HCT116 (cell line): ENCODE measurements around the gene MCF2L2. TPM values are rescaled to one million over a fixed set of nuclear protein-coding genes. Genes with fewer than 3 reads are reported as not detected.

Source experiments
- ATAC-seq: fragments of 200-7000 bp; cut with Tn5 transposase; 2 replicates; pipeline ENCODE4 v1.9.1; 2020; ENCODE audit warnings: mild to moderate bottlenecking, moderate library complexity
- BruUV-seq: library from RNA; stranded (reverse); fragments of 400-500 nt; replicated peaks from 2 replicates; lab custom pipeline; 2021; lab: Mats Ljungman, UMichigan
- CTCF ChIA-PET: fragments of 300-600 bp; sonication (Branson Sonifier 250); formaldehyde crosslinking; loops from one replicate; lab custom pipeline; 2021; ENCODE audit warnings: antibody characterized with exemption; lab: Charles Lee
- POLR2A ChIA-PET: fragments of 300-600, 350-600 bp; sonication (Branson Sonifier 250); formaldehyde crosslinking; loops from one replicate; lab custom pipeline; 2021; ENCODE audit warnings: antibody characterized with exemption; lab: Charles Lee
- RAD21 ChIA-PET, 2 experiments: fragments of 300-600 bp; sonication (Branson Sonifier 250); formaldehyde crosslinking; loops; one replicate each; lab custom pipeline; 2023; ENCODE audit warnings: low total read pairs in 2 of 2; ENCODE audit not compliant: uncharacterized antibody in 2 of 2, unreplicated experiment in 2 of 2, low non-redundant PET in 1 of 2; lab: Charles Lee
- DNase-seq: peaks from one replicate; pipeline ENCODE4 v3.0.0-alpha.2; 2010; ENCODE audit warnings: low read depth, low spot score
- H2AFZ ChIP-seq: fragments of 200-600 bp; shearing (Covaris generic), sonication (generic); 2 replicates; pipeline ENCODE4 v1.6.1; 2017; ENCODE audit warnings: low read depth, mixed run types, mixed read lengths, antibody characterized with exemption, low read length; ENCODE audit not compliant: poor library complexity, severe bottlenecking
- H3K27ac ChIP-seq: 2 replicates; pipeline ENCODE4 v1.5.1; 2012; ENCODE audit warnings: low read depth, low read length
- H3K27me3 ChIP-seq: fragments of 200-600 bp; sonication (generic); 2 replicates; pipeline ENCODE4 v1.6.1; 2016; ENCODE audit warnings: mixed run types, low read length, mixed read lengths; ENCODE audit not compliant: insufficient read depth
- H3K36me3 ChIP-seq, 2 experiments: fragments of 200-500 bp in 1 of 2; fragments of 200-600 bp in 1 of 2; sonication (Bioruptor generic) in 1 of 2; sonication (generic) in 1 of 2; 2 replicates each; pipeline versions ENCODE4 v1.5.1 to v1.6.1; 2014 to 2016; ENCODE audit warnings: low read length in 2 of 2, inconsistent platforms in 1 of 2, mixed read lengths in 1 of 2, mixed run types in 1 of 2; ENCODE audit not compliant: insufficient read depth in 2 of 2, control insufficient read depth in 1 of 2
- H3K4me1 ChIP-seq, 2 experiments: fragments of 200-600 bp in 1 of 2; sonication (generic) in 1 of 2; 2 replicates each; pipeline versions ENCODE4 v1.5.1 to v1.6.1; 2012 to 2017; ENCODE audit warnings: low read length in 2 of 2, inconsistent platforms in 1 of 2, mild to moderate bottlenecking in 1 of 2, mixed read lengths in 1 of 2, mixed run types in 1 of 2, moderate library complexity in 1 of 2; ENCODE audit not compliant: insufficient read depth in 2 of 2, control insufficient read depth in 1 of 2
- H3K4me2 ChIP-seq: fragments of 200-600 bp; sonication (generic); 2 replicates; pipeline ENCODE4 v1.6.1; 2017; ENCODE audit warnings: mixed run types, low read length, mixed read lengths
- H3K4me3 ChIP-seq, 2 experiments: fragments of 200-600 bp in 1 of 2; sonication (generic) in 1 of 2; replicated peaks in 1 of 2; 2 replicates each; pipeline ENCODE4 v1.5.1; 2011 to 2016; ENCODE audit warnings: low read length in 2 of 2, control low read depth in 1 of 2, low read depth in 1 of 2, mild to moderate bottlenecking in 1 of 2, mixed read lengths in 1 of 2, mixed run types in 1 of 2
- H3K79me2 ChIP-seq: fragments of 200-600 bp; sonication (generic); 2 replicates; pipeline ENCODE4 v1.6.1; 2017; ENCODE audit warnings: mild to moderate bottlenecking, mixed run types, low read length, moderate library complexity, mixed read lengths; ENCODE audit not compliant: insufficient read depth
- H3K9ac ChIP-seq: fragments of 200-600 bp; sonication (generic); 2 replicates; pipeline ENCODE4 v1.6.1; 2016; ENCODE audit warnings: low read length, mixed read lengths
- H3K9me2 ChIP-seq: fragments of 200-600 bp; sonication (generic), shearing (Covaris generic); 2 replicates; pipeline ENCODE4 v1.6.1; 2017; ENCODE audit warnings: mixed run types, mild to moderate bottlenecking, moderate library complexity; ENCODE audit not compliant: insufficient read depth
- H3K9me3 ChIP-seq, 2 experiments: fragments of 200-500 bp in 1 of 2; fragments of 200-600 bp in 1 of 2; sonication (Bioruptor generic) in 1 of 2; sonication (generic) in 1 of 2; 2 replicates each; pipeline ENCODE4 v1.6.1; 2014 to 2017; ENCODE audit warnings: low read length in 2 of 2, mixed read lengths in 2 of 2, inconsistent platforms in 1 of 2, low read depth in 1 of 2, mild to moderate bottlenecking in 1 of 2, mixed run types in 1 of 2, moderate library complexity in 1 of 2; ENCODE audit not compliant: control insufficient read depth in 1 of 2, insufficient read depth in 1 of 2
- H4K20me1 ChIP-seq: fragments of 200-600 bp; sonication (generic), shearing (Covaris generic); 2 replicates; pipeline ENCODE4 v1.6.1; 2017; ENCODE audit warnings: mixed run types, mild to moderate bottlenecking, moderate library complexity; ENCODE audit not compliant: insufficient read depth
- CBX3 ChIP-seq: IDR thresholded peaks from 2 replicates; pipeline ENCODE4 v1.6.1; 2012; ENCODE audit warnings: low read depth
- EGR1 ChIP-seq: IDR thresholded peaks from 2 replicates; pipeline ENCODE4 v1.6.1; 2012; ENCODE audit warnings: low read depth
- ELF1 ChIP-seq: IDR thresholded peaks from 2 replicates; pipeline ENCODE4 v1.6.1; 2012; ENCODE audit warnings: low read depth, borderline replicate concordance
- EZH2 ChIP-seq: fragments of 200-600 bp; sonication (generic); IDR thresholded peaks from 2 replicates; pipeline ENCODE4 v1.6.1; 2017; ENCODE audit warnings: antibody characterized with exemption, mixed run types
- EZH2phosphoT487 ChIP-seq: fragments of 200-600 bp; IDR thresholded peaks from 2 replicates; pipeline ENCODE4 v1.6.1; 2018; ENCODE audit warnings: antibody characterized with exemption, borderline replicate concordance
- JUND ChIP-seq: IDR thresholded peaks from 2 replicates; pipeline ENCODE4 v1.6.1; 2012
- POLR2A ChIP-seq: IDR thresholded peaks from 2 replicates; pipeline ENCODE4 v1.7.0; 2011; ENCODE audit warnings: borderline replicate concordance; ENCODE audit not compliant: insufficient read depth, insufficient read length; ENCODE audit errors: extremely low read depth
- POLR2AphosphoS5 ChIP-seq: IDR thresholded peaks from 2 replicates; pipeline ENCODE4 v1.6.1; 2011; ENCODE audit warnings: mild to moderate bottlenecking, low read depth, low read length, moderate library complexity
- RAD21 ChIP-seq: IDR thresholded peaks from 2 replicates; pipeline ENCODE4 v1.6.1; 2012; ENCODE audit warnings: low read depth, mild to moderate bottlenecking
- SP1 ChIP-seq: IDR thresholded peaks from 2 replicates; pipeline ENCODE4 v1.6.1; 2012; ENCODE audit warnings: low read depth
- SRF ChIP-seq: IDR thresholded peaks from 2 replicates; pipeline ENCODE4 v1.6.1; 2012; ENCODE audit warnings: low read depth
- TCF7L2 ChIP-seq: IDR thresholded peaks from 2 replicates; pipeline ENCODE4 v1.7.0; 2011; ENCODE audit warnings: borderline replicate concordance, inconsistent platforms; ENCODE audit not compliant: insufficient read depth, insufficient read length; ENCODE audit errors: extremely low read depth
- YY1 ChIP-seq: IDR thresholded peaks from 2 replicates; pipeline ENCODE4 v1.6.1; 2011; ENCODE audit warnings: low read length, low read depth, moderate library complexity, mild to moderate bottlenecking; ENCODE audit not compliant: insufficient replicate concordance; ENCODE audit errors: extremely low read depth
- ZFX ChIP-seq: fragments of 450-650 bp; IDR thresholded peaks from 2 replicates; pipeline ENCODE4 v1.6.1; 2017
- ZNF274 ChIP-seq: fragments of 200-500 bp; sonication (Bioruptor generic); IDR thresholded peaks from 2 replicates; pipeline ENCODE4 v1.6.1; 2014; ENCODE audit warnings: mild to moderate bottlenecking, low read depth, low read length, inconsistent platforms
- intact Hi-C: fragments of 100-400 bp; cut with micrococcal nuclease; formaldehyde crosslinking; loops from 2 replicates; pipeline ENCODE4 v1.10.0; 2022
- total RNA-seq: library from RNA; stranded (reverse); gene quantifications from one replicate; pipeline ENCODE4 v1.2.1, GENCODE V29; 2021; ENCODE audit not compliant: unreplicated experiment
- TF ChIP-seq, protein P1 (sequence below): IDR thresholded peaks from 2 replicates; pipeline ENCODE4 v1.6.1; 2011; ENCODE audit warnings: mild to moderate bottlenecking, low read length, moderate library complexity; ENCODE audit not compliant: insufficient replicate concordance; ENCODE audit errors: extremely low read depth
- TF ChIP-seq, protein P2 (sequence below), 3 experiments: fragments of 200-600 bp in 1 of 3; sonication (generic) in 1 of 3; IDR thresholded peaks in 2 of 3; conservative IDR thresholded peaks in 1 of 3; 2 replicates each; pipeline ENCODE4 v1.5.1; 2012 to 2017; ENCODE audit warnings: low read depth in 2 of 3, low read length in 2 of 3, antibody characterized with exemption in 1 of 3, borderline replicate concordance in 1 of 3, control low read depth in 1 of 3, mild to moderate bottlenecking in 1 of 3, mixed read lengths in 1 of 3, mixed run types in 1 of 3, moderate library complexity in 1 of 3; ENCODE audit not compliant: insufficient read depth in 1 of 3
- TF ChIP-seq, protein P3 (sequence below): IDR thresholded peaks from 2 replicates; pipeline ENCODE4 v1.6.1; 2012

The MCF2L2 gene
- total RNA-seq, 1 experiment from 2014 or later, result 1.5 TPM

DNA sequence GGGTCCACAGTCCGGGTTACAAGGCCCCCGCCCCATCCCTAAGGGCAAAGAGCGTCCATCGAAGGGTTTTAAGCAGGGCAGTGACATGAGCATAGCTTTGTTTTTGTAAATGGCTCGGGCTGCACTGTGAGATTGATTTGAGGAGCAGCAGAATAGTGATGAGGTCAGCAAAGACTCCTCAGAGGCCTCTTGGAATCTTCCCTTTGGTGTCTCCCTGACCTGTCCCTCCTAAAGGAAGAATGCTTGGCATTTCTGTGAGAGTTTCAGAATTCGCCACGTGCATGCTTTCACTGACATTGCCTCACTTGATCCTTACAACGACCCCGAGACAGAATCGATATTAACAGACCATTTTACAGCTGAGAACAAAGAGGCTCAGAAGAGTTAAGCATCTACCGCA is 286.2 kb downstream of the MCF2L2 start:
- Histone ChIP-seq H2AFZ (no peak overlapping the region), H3K4me1 (no peaks in the 10 kb centered on the region), H3K27ac (no peak overlapping the region), H3K79me2 (no peaks in the 10 kb centered on the region), H3K36me3 (no peaks in the 10 kb centered on the region), H3K4me3 (no peak overlapping the region), H3K9me3 (no peaks in the 10 kb centered on the region), H3K27me3 (no peaks in the 10 kb centered on the region), H3K9me2 (no peaks in the 10 kb centered on the region), H3K9ac (no peak overlapping the region), H4K20me1 (no peaks in the 10 kb centered on the region), H3K4me2 (no peak overlapping the region)
- ATAC-seq, result no peak
- ChIA-PET CTCF (no interaction called here), POLR2A (no interaction called here), RAD21 (no interaction called here)
- no peak for DNase-seq
- TF ChIP-seq CBX3, result no peak
- TF ChIP-seq, protein P1, sequence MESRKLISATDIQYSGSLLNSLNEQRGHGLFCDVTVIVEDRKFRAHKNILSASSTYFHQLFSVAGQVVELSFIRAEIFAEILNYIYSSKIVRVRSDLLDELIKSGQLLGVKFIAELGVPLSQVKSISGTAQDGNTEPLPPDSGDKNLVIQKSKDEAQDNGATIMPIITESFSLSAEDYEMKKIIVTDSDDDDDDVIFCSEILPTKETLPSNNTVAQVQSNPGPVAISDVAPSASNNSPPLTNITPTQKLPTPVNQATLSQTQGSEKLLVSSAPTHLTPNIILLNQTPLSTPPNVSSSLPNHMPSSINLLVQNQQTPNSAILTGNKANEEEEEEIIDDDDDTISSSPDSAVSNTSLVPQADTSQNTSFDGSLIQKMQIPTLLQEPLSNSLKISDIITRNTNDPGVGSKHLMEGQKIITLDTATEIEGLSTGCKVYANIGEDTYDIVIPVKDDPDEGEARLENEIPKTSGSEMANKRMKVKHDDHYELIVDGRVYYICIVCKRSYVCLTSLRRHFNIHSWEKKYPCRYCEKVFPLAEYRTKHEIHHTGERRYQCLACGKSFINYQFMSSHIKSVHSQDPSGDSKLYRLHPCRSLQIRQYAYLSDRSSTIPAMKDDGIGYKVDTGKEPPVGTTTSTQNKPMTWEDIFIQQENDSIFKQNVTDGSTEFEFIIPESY, result no peak
- no peak for TF ChIP-seq POLR2AphosphoS5
- TF ChIP-seq, protein P2, sequence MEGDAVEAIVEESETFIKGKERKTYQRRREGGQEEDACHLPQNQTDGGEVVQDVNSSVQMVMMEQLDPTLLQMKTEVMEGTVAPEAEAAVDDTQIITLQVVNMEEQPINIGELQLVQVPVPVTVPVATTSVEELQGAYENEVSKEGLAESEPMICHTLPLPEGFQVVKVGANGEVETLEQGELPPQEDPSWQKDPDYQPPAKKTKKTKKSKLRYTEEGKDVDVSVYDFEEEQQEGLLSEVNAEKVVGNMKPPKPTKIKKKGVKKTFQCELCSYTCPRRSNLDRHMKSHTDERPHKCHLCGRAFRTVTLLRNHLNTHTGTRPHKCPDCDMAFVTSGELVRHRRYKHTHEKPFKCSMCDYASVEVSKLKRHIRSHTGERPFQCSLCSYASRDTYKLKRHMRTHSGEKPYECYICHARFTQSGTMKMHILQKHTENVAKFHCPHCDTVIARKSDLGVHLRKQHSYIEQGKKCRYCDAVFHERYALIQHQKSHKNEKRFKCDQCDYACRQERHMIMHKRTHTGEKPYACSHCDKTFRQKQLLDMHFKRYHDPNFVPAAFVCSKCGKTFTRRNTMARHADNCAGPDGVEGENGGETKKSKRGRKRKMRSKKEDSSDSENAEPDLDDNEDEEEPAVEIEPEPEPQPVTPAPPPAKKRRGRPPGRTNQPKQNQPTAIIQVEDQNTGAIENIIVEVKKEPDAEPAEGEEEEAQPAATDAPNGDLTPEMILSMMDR (IDR thresholded peaks at IDR 0.05 in 2 of 3, conservative IDR thresholded peaks at IDR 0.05 in 1 of 3; ENCODE audit: borderline replicate concordance in 1 of 3, insufficient read depth in 1 of 3, low read depth in 2 of 3, low read length in 2 of 3), result no peak
- no peak for TF ChIP-seq EZH2phosphoT487
- TF ChIP-seq ZFX, result no peak
- no peak for TF ChIP-seq JUND
- no peak for TF ChIP-seq POLR2A
- TF ChIP-seq, protein P3, sequence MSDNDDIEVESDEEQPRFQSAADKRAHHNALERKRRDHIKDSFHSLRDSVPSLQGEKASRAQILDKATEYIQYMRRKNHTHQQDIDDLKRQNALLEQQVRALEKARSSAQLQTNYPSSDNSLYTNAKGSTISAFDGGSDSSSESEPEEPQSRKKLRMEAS, result no peak
- TF ChIP-seq YY1, result no peak
- no peak for TF ChIP-seq EGR1
- no peak for TF ChIP-seq ELF1
- TF ChIP-seq TCF7L2, result no peak
- no peak for TF ChIP-seq RAD21
- no peak for TF ChIP-seq ZNF274
- no peak for TF ChIP-seq EZH2
- TF ChIP-seq SP1, result no peak
- TF ChIP-seq SRF, result no peak
- BruUV-seq, result no TSS peak
- intact Hi-C loops, result no loop called here
